GM12872 (cell line): ENCODE results near the gene HLA-DMB.

ENCODE experiments used
- CTCF ChIP-seq: IDR thresholded peaks from 3 replicates; pipeline ENCODE4 v1.5.1; 2011; ENCODE audit warnings: low read depth, mild to moderate bottlenecking, low read length, moderate library complexity; ENCODE audit not compliant: insufficient read depth

Gene HLA-DMB

GRCh38 chr6:32888576-32888975 is 52.3 kb downstream of the HLA-DMB start:
- TF ChIP-seq CTCF = no peak

- TF ChIP-seq CTCF = no peak
Measured at GRCh38 chr6:32887616-32888015, 53.2 kb downstream of the HLA-DMB start.

- TF ChIP-seq CTCF = no peak
Measured at GRCh38 chr6:32886681-32887383, 54.0 kb downstream of the HLA-DMB start.

- TF ChIP-seq CTCF = peak; percentile 43; the same call in 1 of the 3 replicates
Measured at GRCh38 chr6:32885698-32886286, 55.0 kb downstream of the HLA-DMB start.
